GM12892 (cell line): Measurements from ENCODE around the gene CEP57.

Source experiments
- DNase-seq: peaks from one replicate; pipeline ENCODE4 v3.0.0; 2011; ENCODE audit not compliant: insufficient read length
- FAIRE-seq: peaks from 2 replicates; lab custom pipeline; 2011; peaks lifted over from hg19 to GRCh38; lab: Jason Lieb, UNC
- POLR2A ChIP-seq: IDR thresholded peaks from 2 replicates; pipeline ENCODE4 v1.6.1; 2011; ENCODE audit warnings: low read depth, low read length, control low read depth
- POLR2AphosphoS5 ChIP-seq: IDR thresholded peaks from 2 replicates; pipeline ENCODE4 v1.6.1; 2011; ENCODE audit warnings: low read depth, low read length, control low read depth
- TAF1 ChIP-seq: IDR thresholded peaks from 2 replicates; pipeline ENCODE4 v1.6.1; 2011; ENCODE audit warnings: low read depth, mild to moderate bottlenecking, control low read depth, low read length, borderline replicate concordance

Gene CEP57

DNA sequence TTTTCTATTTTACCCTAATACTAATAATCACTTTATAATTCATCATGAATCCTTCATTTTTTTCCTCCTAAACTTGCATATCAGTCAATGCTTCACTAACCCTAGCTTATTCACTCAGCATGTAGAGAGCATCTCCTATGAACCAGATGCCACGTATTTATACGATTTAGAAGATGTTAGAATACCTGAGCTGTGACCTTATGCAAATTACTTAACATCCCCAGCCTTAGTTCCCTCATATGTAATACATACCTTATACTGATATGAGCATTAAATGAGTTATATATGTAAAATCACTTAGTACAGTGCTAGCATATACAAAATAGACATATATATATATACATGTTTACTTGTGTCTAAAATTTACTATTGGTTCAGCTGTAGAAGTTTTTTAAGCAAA is 9.8 kb upstream of the CEP57 start:
- FAIRE-seq (peak; percentile 68), DNase-seq (no peak)
- TF ChIP-seq POLR2AphosphoS5 (no peak), POLR2A (no peak), TAF1 (no peak)

DNA sequence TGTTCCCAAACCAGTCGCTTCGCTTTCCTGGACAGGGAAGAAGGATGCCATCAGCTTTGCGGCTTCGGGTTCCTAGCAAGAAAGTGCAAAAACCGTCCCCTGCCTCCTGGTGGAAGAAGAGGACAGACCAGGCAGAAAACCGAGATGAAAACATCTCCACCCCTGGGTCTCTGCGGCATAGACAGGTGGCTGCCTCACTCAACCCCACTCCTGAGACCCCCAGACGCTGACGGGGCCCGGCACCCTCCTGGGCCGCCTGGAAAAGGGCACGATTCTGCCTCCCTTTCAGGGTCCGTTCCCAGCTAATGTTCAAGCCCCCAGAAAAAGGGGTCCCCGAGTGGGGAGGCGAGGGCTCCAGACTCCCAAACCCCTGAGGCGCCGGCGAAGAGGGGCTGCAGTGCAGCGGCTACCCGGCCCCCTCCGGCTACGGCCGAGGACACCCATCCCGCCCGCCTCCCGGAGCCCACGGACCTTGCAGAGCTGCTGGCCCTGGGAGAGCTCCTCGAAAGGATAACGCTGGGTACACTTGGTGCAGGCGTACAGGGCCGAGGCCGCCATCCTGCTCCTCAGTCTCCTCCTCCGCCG is 1.3 kb upstream of the CEP57 start:
- no peak for FAIRE-seq
- TF ChIP-seq TAF1 (no peak), POLR2A (peak; percentile 76; the same call in 1 of the 2 replicates), POLR2AphosphoS5 (no peak; the same call in 1 of the 2 replicates)
- DNase-seq = peak; percentile 14

DNA sequence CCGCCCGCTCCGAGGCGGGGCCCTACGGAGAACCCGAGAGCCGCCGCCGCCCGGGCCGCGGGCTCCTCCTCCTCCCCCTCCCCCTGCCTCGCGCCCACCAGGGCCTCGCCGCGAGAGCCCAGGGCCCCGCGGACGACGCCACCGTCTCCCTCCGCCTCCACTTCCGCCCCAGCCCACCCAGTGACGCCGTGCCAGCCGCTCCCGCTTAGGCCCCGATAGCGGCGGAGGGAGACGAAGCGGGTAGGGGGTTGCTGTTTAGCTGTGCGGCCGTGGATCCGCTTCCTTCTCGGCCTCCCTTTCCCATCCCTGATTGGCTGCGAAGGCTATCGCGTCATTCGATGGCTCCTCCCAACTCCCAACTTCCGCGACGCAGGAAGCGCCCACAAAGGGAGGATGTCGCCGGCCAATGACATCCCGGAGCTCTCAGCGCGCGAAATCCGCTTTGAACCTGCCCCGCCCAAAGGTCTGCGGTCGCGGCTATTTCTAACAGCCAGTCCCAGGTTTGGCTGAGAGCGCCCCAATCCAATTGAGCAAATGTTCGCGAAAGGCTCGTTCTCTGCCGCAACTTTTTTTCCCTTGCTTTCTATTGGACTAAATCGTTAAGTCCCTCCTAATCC is 684 bp upstream of the CEP57 start, which contains the start of gene FAM76B:
Gene FAM76B (minus strand): TSS at position 277 of the 617 bp plus-strand sequence. CDS start 304 bp downstream, outside the sequence.
- DNase-seq (peak; percentile 72), FAIRE-seq (peak; percentile 100)
- TF ChIP-seq POLR2A (peak; percentile 75), POLR2AphosphoS5 (peak; percentile 77; the same call in 1 of the 2 replicates), TAF1 (peak; percentile 57; the same call in 1 of the 2 replicates)

DNA sequence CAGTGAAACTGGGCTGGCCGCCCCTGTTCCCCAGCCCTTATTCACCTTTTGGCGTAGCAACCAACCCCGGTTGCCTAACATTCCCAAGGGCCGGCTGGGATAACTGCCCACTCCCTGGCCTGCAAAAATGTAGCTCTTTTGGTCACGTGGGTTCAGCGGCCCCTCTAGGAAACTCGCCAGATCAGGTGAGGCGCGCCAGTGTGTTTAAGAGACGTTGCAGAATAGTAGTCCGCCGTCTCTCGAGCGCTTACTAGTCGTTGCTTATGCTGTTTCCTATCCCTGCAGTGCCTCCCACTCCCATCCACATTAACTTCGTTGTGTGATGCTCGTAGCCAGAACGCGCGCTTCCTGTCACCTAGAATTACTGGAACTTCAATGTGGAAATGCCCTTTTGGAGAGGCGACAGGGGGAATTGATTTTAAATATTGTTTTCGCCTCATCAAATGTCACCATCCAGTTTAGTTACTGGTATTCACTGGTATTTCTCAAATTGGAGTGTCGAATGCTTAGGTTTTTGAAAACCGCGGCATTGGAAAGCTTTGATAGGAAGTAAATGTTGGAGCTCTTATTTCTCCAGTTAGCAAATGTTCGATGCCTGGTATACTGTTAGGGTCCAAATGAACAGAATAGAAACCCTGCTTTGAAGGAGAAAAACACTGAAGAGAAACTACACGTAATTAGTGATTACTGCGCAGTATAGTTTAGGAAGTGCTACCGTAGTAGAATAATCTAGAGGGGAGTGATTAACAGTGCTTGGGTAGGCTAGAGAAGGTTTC is 823 bp downstream of the CEP57 start:
- no peak for FAIRE-seq
- TF ChIP-seq POLR2A (no peak; the same call in none of the 2 replicates), TAF1 (0 out of 2 replicates have a peak, but pooled peaks have one; percentile 27)
- DNase-seq = no peak

DNA sequence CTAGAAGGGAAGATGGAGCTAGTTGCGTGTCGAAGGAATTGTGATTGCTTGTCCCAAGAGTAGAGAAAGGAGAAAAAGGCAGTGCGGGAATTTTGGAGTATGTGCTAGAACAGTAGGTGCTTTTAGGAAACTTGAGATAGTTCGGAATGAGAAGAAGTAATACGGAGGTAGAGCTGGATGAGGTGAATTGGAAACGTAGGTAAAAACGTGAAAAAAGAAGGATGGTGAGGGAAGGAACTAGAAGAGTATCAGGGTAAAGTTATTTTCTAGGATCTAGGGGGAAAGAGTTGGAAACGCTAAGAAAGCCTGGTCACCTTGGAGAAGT is 1.4 kb downstream of the CEP57 start:
- FAIRE-seq (peak; percentile 42), DNase-seq (no peak)
- TF ChIP-seq TAF1 (no peak), POLR2AphosphoS5 (no peak), POLR2A (no peak)

DNA sequence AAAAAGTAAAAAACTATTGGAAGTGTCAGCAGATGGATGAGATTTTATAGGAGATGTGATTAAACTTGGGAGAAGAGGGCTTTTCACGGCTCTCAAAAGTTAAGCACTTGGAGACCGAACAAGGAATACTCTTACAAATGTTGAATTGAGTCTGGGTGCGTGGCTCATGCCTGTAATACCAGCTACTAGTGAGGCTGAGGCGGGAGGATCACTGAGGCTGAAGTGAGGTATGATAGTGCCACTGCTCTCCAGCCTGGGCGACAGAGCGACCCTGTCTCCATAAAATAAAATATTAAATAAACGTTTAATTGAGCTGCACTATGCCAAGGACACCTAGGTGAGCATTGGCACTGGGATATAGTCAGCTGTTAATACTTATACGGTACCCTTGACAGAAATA is 1.9 kb downstream of the CEP57 start:
- TF ChIP-seq TAF1 (no peak), POLR2A (no peak), POLR2AphosphoS5 (no peak)
- no peak for DNase-seq
- FAIRE-seq = no peak

DNA sequence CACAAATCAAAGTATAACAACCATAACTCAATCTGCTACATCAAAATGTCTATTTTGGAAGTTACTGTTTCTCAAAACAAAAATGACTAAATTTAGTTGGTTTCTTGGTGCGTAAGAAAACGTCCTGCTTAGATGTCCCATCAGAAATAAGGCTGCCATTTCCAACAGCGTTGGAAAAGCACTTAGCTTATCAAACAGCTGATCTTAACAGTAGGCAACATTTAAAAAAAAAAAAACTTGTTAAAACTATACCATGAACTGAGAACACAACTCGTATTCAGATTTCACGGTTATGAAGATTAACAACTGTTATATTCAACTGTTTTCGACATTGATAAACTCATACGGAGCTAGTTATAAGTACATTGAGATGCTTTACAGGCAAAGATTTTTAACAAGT is 2.4 kb downstream of the CEP57 start:
- DNase-seq = no peak
- FAIRE-seq = no peak
- no peak for TF ChIP-seq POLR2AphosphoS5
- TF ChIP-seq POLR2A = no peak
- TF ChIP-seq TAF1 = no peak

DNA sequence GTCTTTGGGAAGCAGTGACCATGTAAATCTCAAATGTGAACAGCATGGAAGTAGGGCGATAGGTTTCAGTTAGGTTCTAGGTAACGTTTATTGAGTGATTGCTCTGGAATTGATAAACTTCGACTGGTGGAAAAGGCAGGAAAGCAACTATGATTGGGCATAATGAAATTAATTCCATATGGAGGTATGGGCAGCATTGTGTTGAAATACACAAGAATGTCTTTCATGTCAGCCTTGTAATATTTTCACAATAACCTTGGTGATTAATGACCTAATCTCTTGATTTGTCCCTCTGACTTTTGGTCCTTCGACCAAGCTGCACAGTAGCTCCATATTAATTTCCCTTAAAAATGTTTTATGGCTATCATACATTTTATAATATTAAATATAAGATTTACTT is 2.8 kb downstream of the CEP57 start:
- FAIRE-seq = no peak
- no peak for TF ChIP-seq POLR2AphosphoS5
- TF ChIP-seq TAF1 = no peak
- TF ChIP-seq POLR2A = no peak
- no peak for DNase-seq

DNA sequence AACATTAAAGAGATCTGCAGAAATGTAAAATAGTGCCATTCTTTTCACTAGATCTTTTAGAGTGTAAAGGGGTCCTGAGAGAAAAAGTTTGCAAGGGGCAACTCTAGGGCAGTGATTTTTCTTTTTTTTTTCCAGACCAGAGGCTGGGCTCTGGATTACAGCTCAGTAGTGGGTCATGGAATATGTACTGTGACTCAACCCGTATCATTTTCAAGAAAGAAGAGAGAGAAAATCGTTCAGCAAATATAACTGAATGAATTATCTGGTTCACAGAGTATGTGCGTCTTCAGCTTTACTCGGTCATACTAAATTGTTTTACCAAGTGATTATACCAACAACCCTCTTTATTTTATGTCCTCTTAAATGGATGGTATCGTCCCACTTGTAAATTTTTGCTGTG is 3.8 kb downstream of the CEP57 start:
- FAIRE-seq (no peak), DNase-seq (no peak)
- TF ChIP-seq POLR2AphosphoS5 (no peak), TAF1 (no peak)

DNA sequence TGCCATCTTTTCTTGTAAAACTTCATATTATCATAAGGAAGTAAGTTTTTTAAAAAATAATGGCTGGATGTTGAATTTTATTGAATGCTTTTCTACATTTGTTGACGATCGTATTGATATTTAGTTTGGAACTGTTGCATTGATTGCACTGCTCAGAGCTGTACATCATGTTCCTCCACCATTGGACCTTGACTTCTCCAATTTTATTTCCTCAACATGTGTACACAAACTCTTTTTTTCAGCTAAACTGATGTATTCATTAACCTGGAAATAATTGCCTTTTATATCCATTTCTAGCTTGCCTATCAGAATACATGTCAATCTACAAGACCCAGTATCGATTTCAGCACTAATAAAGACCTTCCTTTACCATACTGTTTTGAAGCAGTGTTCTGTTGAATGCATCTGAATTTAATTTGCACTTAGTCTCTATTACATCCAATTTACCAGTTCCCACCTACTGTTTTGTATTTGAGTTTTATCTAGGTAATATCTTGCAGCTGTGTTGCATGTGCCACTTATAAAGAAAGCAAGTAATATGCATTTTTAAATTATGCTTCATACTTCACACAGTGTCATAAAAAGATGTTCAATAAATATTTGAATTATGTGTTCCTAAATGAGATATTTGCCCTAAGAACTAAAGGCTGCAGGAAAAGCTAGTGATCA is 5.5 kb downstream of the CEP57 start:
- DNase-seq (no peak), FAIRE-seq (no peak)
- TF ChIP-seq POLR2AphosphoS5 = no peak
- no peak for TF ChIP-seq TAF1
- TF ChIP-seq POLR2A = no peak

DNA sequence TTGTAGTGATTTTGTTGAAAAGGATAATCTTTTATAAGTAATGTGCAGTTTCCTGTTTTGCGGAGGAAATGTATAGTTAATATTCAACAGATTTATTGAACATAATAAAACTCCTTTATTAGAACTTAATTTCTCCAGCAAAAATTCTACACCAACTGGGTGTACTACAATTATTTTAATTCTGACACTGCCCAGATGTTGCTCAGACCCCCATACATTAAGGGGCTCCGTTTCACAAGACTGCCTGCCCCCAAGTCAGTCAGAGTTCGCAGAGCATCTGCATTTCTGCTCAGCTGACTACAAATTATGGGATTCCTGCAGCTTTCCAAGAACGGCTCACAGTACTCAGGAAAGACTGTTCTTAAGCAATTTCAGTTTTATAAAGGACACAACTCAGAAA is 6.2 kb downstream of the CEP57 start:
- TF ChIP-seq POLR2AphosphoS5 (no peak), TAF1 (no peak), POLR2A (no peak)
- no peak for FAIRE-seq
- DNase-seq = no peak

DNA sequence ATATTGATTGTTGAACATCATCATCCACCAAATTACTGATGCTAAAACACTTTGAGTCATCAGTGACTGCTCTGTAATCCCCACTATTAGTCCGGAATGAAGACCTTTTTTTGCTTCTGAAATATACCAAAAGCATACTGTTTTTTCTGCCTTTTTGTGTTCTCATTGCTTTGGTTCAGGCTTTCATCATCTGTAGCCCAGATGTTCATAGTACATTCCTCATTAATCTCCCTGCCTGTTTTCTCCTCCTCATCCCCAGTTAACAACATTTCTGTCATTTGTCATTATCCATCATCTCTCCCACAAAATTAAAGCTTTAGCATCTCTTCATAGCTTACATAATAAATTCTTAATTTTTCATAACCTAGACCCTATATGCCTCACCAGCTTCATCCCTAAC is 9.2 kb downstream of the CEP57 start:
- FAIRE-seq = peak; percentile 24
- TF ChIP-seq TAF1 (no peak), POLR2A (no peak), POLR2AphosphoS5 (no peak)
- DNase-seq = no peak
